ENCODE results near the gene ADRA2C.

ADRA2C gene

DNA sequence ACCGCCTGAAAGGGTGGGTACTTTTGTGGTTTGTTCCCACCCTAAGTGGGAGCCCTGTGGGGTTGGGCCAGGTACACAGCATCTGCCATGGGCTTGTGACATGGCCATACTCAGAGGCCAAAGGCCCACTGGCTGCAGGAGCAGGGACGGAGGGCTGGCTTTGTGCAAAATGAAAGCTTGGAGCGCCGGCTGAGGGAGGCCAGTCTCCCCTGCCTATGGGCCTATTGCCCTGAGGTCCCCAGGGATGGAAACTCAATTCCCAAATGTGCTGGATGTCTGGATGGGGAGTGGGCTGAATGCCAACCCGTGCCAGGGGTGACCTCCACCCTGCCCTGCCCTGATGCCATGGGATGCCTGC, 10.8 kb downstream of the ADRA2C start:
- no peak for DNase-seq (ENCODE audit: low read depth)
- TF ChIP-seq, protein P1, sequence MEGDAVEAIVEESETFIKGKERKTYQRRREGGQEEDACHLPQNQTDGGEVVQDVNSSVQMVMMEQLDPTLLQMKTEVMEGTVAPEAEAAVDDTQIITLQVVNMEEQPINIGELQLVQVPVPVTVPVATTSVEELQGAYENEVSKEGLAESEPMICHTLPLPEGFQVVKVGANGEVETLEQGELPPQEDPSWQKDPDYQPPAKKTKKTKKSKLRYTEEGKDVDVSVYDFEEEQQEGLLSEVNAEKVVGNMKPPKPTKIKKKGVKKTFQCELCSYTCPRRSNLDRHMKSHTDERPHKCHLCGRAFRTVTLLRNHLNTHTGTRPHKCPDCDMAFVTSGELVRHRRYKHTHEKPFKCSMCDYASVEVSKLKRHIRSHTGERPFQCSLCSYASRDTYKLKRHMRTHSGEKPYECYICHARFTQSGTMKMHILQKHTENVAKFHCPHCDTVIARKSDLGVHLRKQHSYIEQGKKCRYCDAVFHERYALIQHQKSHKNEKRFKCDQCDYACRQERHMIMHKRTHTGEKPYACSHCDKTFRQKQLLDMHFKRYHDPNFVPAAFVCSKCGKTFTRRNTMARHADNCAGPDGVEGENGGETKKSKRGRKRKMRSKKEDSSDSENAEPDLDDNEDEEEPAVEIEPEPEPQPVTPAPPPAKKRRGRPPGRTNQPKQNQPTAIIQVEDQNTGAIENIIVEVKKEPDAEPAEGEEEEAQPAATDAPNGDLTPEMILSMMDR (IDR thresholded peaks at IDR 0.05; ENCODE audit: low read depth, low read length, missing control alignments): no peak
- H3K4me3 ChIP-seq (ENCODE audit: low read depth, low read length): no peak overlapping the region

DNA sequence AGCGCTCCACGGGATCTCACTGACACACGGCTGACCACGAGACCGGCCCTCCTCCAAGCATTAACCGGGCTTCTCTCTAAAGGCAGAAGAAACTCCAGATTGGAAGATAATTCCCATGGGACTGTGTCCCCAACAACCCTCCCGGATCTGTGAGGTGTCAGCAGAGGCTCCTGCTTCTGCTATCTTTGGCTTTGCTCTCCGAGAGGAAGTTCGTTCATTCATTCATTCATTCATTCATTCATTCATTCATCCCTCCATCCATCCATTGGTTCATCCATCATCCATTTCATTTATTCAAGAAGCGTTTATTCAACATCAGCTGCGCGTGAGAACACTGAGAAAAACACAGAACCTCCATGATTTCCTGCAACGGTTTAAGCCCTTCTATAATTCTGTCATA, 11.5 kb downstream of the ADRA2C start:
- no peak overlapping the region for H3K4me3 ChIP-seq (ENCODE audit: low read depth, low read length)
- TF ChIP-seq, protein P1 (IDR thresholded peaks at IDR 0.05; ENCODE audit: low read depth, low read length, missing control alignments): no peak
- DNase-seq (ENCODE audit: low read depth): no peak

DNA sequence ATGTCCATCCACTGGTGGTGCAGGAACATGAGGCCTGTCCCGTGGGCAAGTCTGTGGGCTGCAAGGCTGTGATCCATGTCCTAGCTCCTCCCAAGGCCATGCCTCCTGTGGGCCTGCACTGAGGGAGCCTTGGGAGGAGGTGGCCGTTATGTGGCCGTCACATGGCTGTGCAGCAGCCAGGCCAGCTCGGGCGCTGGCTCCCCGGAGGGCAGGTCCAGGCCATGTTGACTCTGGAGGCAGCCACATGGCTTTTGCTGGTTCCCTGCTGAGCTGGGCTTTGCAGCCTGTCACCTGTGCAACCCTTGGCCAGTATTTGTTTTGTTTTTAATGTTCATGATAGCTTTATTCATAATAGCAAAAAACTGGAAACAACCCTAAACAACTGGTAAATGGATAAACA, 13.3 kb downstream of the ADRA2C start:
- TF ChIP-seq, protein P1 (IDR thresholded peaks at IDR 0.05; ENCODE audit: low read depth, low read length, missing control alignments): no peak
- DNase-seq (ENCODE audit: low read depth): no peak
- no peak overlapping the region for H3K4me3 ChIP-seq (ENCODE audit: low read depth, low read length)

DNA sequence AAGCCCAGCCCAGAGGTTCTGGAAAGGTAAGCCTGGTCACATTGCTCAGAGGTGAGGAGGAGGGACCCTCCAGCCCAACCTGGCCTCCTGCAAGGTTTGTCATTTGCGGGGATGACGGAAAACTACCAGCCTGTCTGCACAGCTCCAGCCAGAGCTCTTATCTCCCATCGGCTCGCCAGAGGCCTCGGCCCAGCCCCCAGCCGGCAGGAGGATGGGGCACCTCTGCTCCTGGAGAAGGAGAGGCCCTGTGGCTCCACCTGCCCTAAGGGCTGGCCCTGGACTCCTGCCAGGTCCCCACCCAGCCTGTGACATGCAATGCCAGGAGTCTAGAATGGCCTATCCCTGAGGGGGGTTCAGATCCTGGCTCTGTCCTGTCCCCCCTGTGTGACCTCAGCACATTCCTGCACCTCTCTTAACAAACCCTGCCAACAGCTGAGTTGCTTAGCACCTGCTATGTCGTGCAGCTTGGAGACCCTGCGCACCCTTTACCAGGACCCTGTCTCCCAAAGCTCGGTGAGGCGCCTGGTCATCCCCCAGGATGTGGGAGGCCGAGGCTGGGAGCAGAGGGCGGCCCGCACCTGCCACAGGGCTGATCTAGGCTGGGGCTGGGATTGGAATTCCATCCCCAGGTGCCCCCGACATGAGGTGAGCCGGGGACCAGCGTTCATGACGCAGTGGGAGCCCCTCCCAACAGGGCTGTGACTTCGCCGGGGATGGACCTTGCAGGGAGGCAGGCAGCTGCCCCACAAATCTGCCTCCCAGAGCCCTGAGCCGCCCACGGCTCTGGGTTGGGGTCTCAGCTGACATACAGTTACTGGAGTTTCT, 14.4 kb downstream of the ADRA2C start:
- DNase-seq (ENCODE audit: low read depth): no peak

DNA sequence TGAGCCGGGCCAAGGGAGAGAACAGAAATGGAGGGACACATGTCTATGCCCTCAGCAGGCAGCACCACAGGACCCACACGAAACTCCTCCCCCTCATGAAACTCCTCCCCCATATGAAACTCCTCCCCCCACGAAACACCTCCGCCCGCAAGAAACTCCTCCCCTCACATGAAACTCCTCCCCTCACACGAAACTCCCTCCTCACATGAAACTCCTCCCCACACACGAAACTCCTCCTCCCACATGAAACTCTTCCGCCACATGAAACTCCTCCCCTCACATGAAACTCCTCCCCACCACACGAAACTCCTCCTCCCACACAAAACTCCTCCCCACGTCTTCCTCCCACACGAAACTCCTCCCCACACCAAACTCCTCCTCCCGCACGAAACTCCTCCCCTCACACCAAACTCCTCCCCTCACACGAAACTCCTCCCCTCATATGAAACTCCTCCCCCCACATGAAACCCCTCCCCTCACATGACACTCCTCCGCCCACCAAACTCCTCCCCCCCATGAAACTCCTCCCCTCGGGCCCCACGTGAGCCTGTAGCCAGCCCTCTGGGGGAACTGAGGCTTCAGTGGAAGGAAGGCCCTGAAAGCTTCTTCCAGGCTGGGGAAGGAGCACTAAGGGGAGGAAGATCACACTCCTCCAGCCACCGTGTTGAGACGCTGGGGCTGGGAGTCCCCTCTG, 15.2 kb downstream of the ADRA2C start:
- TF ChIP-seq, protein P1 (IDR thresholded peaks at IDR 0.05; ENCODE audit: low read depth, low read length, missing control alignments): no peak
- no peak for DNase-seq (ENCODE audit: low read depth)
- no peak overlapping the region for H3K4me3 ChIP-seq (ENCODE audit: low read depth, low read length)

More for the DNA sequence above, 14.4 kb downstream of the ADRA2C start:
- TF ChIP-seq, protein P1 (IDR thresholded peaks at IDR 0.05; ENCODE audit: low read depth, low read length, missing control alignments): no peak
- H3K4me3 ChIP-seq (ENCODE audit: low read depth, low read length): no peak overlapping the region

DNA sequence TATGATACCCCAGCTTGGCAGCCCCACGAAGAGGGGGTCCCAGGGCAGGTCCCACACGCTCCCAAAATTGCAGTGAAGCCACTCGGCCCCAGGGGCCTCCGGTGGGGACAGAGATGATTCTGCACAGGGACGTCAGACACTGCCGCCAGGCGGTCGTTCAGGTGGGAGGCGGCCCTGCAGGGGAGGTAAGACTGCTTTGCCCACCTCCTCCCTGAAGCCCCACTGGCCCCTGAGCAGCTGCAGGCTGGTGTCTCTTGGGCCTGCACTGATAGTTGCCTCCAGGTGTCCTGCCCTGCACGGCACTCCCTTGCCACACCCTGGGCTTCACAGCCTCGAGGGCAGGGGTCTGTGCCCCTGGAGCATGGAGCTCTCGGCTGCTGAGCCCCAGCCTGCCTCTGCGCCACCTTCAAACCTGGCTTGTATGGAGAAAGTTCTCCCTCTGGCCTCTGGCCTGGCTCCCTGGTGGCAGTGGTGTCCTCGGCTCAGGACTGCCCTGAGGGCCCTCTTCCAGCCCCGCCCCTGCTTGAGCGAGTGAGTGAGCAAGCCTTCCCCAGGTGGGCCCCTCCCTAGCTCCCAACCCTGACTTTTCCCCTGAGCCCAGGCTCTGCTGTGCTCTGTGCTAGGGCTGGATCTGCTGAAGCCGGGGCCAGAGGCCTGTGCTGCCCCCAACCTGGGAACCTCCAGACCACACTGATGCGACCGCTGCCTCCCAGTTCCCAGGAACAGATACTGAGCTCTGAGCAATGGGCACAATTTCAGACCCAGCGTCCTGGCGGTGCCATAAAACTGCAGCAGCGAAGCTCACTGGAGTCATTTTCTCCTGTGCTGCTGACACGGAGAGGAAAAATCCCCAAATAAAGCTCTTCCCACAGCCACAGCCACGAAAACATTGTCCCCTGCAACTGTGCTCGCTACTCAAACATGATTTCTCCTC, 16.1 kb downstream of the ADRA2C start:
- DNase-seq (ENCODE audit: low read depth): no peak
- H3K4me3 ChIP-seq (ENCODE audit: low read depth, low read length): no peak overlapping the region
- TF ChIP-seq, protein P1 (IDR thresholded peaks at IDR 0.05; ENCODE audit: low read depth, low read length, missing control alignments): no peak

Measured in GM12864 (cell line).